ENCODE measurements around the gene ADAP1. TPM values are rescaled to one million over a fixed set of nuclear protein-coding genes. Genes with fewer than 3 reads are reported as not detected.

Gene ADAP1
- total RNA-seq, 1 experiment from 2014 or later = 6.2 TPM

DNA sequence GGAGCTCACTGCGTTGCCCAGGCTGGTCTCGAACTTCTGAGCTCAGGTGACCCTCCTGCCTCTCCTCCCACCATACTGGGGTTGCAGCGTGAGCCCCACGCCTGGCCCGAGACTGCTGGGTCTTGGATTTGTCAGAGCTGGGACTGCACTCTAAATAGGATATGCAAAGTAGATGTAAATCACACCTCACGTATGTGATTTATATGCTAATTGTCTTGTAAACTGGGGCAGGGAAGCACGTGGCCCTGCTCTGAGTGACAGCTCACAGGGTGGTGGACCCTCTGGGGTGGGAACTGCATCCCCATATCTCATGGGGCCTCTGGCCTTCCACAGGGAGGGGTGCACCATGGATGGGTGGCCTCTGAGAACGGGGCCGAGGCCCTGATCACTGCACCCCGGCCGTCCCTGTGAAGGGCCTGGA is 44.0 kb downstream of the ADAP1 start:
- peaks cover 18% of the 10 kb centered on the region for H3K27me3 Mint-ChIP-seq (ENCODE audit: low read depth)
- no peaks in the 10 kb centered on the region for H3K36me3 Mint-ChIP-seq (ENCODE audit: insufficient read depth in 1 of 3, low read depth in 3 of 3)
- Histone ChIP-seq H3K9ac (ENCODE audit: extremely low read depth, insufficient read length, low read length) (no peak overlapping the region), H3T11ph (ENCODE audit: low read length) (no peak overlapping the region), H4K5ac (ENCODE audit: insufficient read length, low read depth, low read length) (no peak overlapping the region), H3K4me1 (ENCODE audit: insufficient read depth, low read length) (no peaks in the 10 kb centered on the region; the same call in 1 of the 2 replicates), H3K4me2 (ENCODE audit: insufficient read depth, insufficient read length, low read length) (no peak overlapping the region), H2BK120ac (ENCODE audit: low read depth, low read length, poor library complexity, severe bottlenecking) (no peak overlapping the region), H3K18ac (ENCODE audit: insufficient read length, low read depth, low read length) (no peak overlapping the region), H4K91ac (ENCODE audit: insufficient read length, low read depth, low read length) (no peak overlapping the region), H2BK20ac (ENCODE audit: low read depth, low read length, poor library complexity, severe bottlenecking) (no peak overlapping the region), H2AK5ac (ENCODE audit: insufficient read length, low read length) (no peak overlapping the region), H3K27me3 (ENCODE audit: insufficient read depth, low read length) (no peaks in the 10 kb centered on the region; the same call in 1 of the 2 replicates), H3K79me1 (ENCODE audit: insufficient read depth, low read depth, low read length, poor library complexity, severe bottlenecking) (no peaks in the 10 kb centered on the region), H2BK12ac (ENCODE audit: insufficient read length, low read depth, low read length) (no peak overlapping the region), H3K23ac (ENCODE audit: insufficient read length, low read depth, low read length) (no peak overlapping the region), H3K56ac (ENCODE audit: insufficient read length, low read depth, low read length) (no peak overlapping the region), H3K14ac (ENCODE audit: insufficient read depth, low read length) (no peak overlapping the region), H3K23me2 (ENCODE audit: insufficient read length, low read depth, low read length, poor library complexity, severe bottlenecking) (peaks cover 3% of the 10 kb centered on the region), H2BK15ac (ENCODE audit: low read depth, low read length) (no peak overlapping the region), H4K8ac (replicated peaks; ENCODE audit: insufficient read length, low read depth, low read length) (no peak overlapping the region), H3K9me3 (ENCODE audit: control insufficient read depth, low read depth, low read length) (no peaks in the 10 kb centered on the region), H2AFZ (ENCODE audit: low read length) (no peak overlapping the region), H3K4ac (ENCODE audit: low read depth, low read length) (no peak overlapping the region), H2BK5ac (ENCODE audit: insufficient read length, low read length) (no peak overlapping the region), H3K79me2 (ENCODE audit: insufficient read depth, low read length) (no peaks in the 10 kb centered on the region), H3K27ac (ENCODE audit: insufficient read length, low read depth, low read length) (no peak overlapping the region), H4K20me1 (ENCODE audit: control insufficient read depth, insufficient read depth, insufficient read length) (no peaks in the 10 kb centered on the region)
- TF ChIP-seq, protein P1, sequence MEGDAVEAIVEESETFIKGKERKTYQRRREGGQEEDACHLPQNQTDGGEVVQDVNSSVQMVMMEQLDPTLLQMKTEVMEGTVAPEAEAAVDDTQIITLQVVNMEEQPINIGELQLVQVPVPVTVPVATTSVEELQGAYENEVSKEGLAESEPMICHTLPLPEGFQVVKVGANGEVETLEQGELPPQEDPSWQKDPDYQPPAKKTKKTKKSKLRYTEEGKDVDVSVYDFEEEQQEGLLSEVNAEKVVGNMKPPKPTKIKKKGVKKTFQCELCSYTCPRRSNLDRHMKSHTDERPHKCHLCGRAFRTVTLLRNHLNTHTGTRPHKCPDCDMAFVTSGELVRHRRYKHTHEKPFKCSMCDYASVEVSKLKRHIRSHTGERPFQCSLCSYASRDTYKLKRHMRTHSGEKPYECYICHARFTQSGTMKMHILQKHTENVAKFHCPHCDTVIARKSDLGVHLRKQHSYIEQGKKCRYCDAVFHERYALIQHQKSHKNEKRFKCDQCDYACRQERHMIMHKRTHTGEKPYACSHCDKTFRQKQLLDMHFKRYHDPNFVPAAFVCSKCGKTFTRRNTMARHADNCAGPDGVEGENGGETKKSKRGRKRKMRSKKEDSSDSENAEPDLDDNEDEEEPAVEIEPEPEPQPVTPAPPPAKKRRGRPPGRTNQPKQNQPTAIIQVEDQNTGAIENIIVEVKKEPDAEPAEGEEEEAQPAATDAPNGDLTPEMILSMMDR (conservative IDR thresholded peaks at IDR 0.05) = no peak
- WGBS (ENCODE audit: extremely low coverage, insufficient read length, low lambda C conversion rate) = no CpG with 5 or more reads among the region's 11 CpGs
- peak overlapping the region; percentile 4 to 57; a peak in 2 of 5 replicates for H3K4me3 Mint-ChIP-seq
- H3K27ac Mint-ChIP-seq = no peak overlapping the region
- H3K4me1 Mint-ChIP-seq = peaks cover 0 to 5% of the 10 kb centered on the region in 2 experiments; a peak in 1 of 4 replicates
- H3K9me3 Mint-ChIP-seq = no peaks in the 10 kb centered on the region
- DNase-seq = no peak

Data from H9 (cell line).